GM18526 (cell line): ENCODE results near the gene DBF4.

Source experiments
- POLR2A ChIP-seq: IDR thresholded peaks from 3 replicates; pipeline ENCODE4 v1.6.1; 2011; ENCODE audit not compliant: insufficient read length; ENCODE audit errors: extremely low read depth

Gene DBF4

DNA sequence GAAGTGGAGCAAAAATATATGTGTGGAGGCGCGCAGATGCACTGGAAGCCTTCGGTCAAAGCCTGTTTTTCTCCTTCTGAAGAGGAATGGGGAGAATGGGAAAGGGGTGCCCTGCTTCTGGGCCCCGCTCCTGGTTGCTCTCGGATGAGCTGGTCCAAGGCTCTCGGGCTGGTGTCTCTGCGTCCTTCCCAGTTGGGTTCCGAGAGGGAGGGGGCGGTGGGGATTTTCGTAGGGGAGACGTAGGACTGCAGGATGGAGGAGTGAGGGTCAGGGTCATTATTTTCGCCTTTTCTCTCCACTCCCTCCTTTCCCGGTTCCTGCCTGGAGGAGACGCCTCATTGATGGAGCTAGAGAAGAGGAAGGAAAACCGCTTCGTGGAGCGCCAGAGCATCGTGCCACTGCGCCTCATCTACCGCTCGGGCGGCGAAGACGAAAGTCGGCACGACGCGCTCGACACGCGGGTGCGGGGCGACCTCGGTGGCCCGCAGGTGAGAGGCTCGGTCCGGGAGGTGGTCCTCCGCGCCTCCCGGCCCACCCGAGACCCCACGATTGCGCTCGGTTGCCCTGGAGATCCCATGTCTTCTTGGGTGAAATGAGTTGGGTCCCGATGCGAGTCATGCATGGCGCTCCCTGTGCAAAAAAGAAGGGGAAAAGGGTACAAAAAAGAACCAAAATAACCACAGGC lies 58.5 kb downstream of the DBF4 start:
- no peak for TF ChIP-seq POLR2A

DNA sequence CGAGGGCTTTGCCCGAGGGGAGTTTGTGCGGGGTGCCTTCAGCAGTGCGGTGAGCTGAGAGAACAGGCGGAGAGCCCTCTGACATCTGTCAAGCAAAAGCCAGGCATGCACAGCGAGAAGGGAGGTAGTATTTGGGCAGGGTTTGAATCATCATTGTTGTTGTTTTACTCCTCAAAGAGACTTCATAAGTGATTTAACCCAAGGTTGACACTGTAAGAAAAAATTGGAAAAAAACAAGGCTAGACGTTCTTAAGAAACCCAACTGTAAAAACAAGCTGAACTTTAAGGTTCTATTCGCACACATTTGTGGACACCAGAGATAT lies 59.1 kb downstream of the DBF4 start:
- TF ChIP-seq POLR2A, result no peak

DNA sequence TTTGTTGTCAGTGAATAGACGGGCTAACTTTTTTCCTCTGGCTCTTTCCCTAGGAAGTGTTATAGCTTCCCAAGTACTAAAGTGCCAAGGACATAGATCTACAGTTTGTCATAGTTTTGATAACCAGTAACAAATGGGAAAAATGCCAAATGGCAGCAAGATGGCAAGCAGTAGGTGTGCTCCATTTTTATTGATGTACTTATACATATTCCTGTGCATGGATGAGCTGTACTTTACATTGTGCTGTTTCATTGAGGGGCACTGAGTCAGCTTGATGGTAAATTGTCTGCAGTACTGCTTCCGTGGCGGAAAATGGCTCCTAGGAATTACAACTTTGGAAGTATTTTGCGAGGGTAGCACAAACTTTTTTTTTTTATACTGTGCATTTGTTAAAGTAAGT lies 64.8 kb downstream of the DBF4 start:
- TF ChIP-seq POLR2A, result no peak

DNA sequence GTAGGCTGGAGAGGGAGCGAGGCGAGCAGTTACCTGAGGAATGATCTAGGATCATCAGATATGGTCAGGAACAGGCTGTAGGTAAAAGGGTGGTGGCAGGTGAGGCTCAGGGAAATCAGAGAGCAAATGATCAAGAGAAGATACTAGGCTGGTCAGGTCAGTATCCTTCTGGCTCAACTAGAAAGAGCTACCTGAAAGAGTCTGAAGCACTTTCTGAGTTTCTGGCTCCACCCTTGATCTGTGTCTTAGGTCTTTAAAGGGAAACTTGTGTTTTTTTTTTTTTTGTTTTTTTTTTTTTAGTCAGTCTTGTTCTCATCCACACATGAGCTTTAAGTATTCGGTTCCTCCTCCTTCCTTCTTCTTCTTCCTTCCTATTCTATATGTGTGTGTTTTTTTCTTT lies 68.3 kb downstream of the DBF4 start:
- no peak for TF ChIP-seq POLR2A

DNA sequence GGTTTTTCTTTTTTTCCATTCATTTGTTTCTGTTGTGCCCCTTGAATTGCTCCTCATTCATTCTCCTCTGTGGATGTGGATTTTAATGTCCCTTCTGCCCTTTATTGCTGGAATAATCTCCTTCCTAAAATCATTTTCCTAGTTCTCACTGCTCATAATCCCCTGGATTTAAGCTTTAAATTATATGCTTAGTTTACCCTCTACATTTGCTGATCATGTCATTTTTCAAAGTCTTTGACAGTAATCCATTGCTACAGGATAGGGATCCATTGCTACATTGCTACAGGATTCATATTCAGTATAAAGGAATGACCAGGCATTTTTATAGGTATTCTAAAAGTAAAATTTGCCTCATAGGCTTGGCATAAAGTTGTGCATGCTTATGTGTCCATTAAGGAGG lies 72.1 kb downstream of the DBF4 start:
- TF ChIP-seq POLR2A, result no peak
